GM03348 (cell line): ENCODE results near the gene NACAD.

Source experiments
- DNase-seq: peaks from one replicate; pipeline ENCODE4 v3.0.0; 2012; ENCODE audit warnings: low spot score

NACAD gene

DNA sequence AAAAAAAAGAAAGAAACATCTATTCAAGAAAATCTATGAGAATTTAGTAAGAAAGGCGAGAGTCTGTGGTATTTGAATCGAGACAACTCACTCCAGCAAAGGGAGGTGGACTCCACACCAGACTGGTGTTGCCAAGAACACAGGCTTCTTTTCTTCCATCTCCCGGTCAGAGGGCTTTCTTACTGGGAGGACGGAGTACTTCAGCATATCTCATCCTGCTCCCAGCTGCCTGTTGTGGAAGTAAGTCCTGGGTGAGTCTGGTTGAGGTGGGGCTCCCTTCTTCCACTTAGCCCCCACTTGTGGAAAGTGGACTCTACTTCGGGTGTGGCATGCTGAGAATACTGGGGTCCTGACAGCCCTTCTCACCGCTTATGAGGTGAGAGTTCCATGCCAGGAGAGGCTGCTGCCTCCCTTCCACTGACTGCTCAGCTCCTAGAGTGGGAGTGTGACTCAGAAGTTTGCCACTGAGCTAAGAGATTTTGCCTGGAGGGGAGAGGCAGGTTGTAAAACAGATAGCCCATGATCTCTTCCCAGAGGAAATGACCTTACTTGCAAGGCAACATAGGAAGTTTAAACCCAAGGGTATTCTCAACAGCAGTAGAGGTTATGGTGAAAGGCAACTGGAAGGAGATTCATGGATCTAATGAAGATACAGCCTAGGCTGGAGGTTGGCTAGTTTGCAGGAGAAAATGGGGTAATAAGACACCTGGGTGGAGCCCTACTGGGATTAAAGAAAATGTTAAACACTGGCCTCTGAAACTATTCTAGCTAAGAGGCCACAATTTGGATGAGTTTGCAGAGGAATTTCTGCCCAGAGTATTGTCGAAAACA is 3.5 kb upstream of the NACAD start:
- DNase-seq, result peak; percentile 59

DNA sequence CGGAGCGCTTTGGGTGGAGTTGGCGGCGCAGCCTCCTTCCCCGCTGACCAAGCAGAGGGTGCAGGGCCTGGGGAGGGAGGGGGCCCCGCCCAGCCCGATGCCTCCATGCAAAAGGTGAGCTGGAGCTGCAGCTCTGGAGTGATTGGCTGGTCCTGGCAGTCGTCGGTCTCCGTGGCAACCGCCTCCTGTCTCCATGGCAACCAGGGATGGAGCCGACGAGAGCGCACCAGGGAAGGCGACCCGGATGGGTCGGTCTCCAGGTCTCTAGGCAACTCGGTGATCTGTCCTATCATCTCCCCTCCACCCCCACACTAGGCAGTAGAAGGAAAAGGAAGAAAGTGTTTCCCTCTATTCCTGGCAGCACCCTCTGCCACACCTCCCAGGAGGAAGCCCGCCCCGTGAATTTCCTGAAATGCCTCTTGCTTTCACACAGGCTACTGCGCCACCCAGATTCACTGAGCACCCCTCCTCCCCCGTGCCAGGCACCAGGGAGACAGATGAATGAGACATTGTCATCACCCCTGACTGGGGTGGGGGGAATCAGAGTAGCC is 647 bp upstream of the NACAD start:
- DNase-seq, result peak; percentile 74

DNA sequence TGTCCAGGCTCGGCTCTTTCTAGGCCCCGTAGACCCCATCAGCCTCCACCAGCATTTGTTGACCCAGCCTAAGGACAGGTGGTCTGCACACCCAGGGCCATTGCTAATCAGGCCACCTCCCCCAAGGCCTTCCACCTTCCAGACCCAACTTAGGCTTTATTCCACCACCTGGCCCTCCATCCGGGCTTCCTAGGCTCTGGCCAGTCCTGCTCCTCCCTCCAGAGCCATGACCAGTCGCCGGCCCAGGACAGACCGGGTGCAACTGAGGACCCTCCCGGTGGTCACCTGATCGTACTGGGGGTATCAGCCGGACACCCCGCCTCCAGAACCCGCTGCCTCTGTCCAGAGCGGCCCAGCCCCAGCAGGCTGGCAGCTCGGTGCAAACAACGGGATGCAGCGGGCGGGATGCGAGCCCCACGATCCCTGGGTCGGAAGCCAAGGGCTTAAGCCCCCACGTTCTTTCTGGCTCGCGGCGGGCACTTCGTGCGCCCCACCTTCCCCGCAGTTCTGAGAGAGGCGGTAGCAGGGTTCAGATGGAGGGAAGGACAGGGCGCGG is 545 bp downstream of the NACAD start:
- no peak for DNase-seq

DNA sequence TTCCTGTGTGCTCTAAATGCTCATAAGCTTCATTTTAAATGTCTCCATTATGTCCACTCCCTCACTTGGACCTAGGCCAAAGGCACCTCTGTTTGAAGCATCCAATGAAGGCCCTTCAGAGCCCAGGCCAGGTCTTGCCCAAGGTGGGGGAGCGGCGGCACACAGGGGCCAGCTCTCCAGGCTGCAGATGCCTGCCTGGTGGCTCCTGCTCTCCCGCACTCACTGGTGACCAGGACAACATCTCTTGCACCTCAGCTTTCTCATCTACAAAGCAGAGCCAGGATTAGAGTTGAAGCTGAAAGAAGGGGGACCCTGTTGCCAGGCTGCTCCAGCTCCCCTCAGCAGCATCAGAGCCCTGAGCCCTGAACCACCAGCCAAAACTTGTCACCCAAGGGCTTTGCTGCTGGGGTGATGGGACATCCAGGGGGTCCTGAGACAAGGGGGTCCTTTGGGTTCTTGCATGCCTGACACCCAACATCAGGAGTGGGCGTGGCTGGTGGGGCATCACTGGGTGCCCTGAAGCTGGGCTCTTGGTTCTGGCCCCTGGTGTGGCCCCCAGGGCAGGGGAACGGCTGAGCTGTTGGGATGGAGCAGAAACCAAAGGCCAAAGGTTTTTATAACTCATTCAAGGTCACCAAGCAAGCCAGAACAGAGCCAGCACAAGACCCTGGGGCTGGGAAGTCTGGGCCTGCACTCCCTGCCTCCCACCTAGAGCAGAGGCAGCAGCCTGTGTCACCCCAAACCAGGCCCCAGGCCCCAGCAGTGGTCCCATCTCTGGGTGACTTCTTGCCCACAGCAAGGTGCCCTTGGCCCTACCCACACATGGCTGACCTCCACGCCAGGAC is 1.2 kb downstream of the NACAD start:
- no peak for DNase-seq

DNA sequence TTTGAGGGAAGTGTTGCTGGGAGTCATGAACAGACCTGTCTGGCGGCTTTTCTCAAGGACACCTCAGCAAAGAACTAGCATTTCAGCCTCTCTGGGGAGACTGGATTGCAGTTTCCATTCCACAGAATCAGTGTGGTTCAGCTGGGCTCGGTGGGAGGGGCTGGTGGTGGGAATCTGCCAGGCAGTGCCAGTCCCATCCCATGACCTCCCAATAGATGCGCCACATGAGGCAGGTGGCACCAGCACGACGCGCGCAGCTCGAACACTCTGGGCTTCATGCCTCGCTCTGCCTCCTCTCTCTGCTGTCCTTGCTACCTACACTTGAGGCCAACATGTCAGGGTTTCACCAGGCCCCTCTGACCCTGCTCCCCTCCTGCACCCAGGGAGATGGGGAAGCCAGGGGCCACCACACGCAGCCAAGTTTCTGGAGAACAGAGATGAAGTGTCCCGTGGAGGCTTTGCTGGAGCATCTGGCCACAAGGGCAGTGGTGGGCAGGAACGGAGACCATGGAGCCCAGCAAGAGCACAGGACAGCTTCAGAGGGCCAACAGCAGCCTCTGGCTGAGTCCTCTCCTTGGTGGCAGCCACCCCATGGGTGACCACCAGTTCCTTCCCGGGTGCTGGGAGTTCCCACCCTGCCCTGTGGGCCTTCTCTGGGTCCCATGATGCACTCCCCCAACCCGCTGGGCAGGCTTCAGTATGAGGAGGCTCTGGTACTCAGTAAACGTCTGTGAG is 2.3 kb downstream of the NACAD start:
- DNase-seq, result no peak

DNA sequence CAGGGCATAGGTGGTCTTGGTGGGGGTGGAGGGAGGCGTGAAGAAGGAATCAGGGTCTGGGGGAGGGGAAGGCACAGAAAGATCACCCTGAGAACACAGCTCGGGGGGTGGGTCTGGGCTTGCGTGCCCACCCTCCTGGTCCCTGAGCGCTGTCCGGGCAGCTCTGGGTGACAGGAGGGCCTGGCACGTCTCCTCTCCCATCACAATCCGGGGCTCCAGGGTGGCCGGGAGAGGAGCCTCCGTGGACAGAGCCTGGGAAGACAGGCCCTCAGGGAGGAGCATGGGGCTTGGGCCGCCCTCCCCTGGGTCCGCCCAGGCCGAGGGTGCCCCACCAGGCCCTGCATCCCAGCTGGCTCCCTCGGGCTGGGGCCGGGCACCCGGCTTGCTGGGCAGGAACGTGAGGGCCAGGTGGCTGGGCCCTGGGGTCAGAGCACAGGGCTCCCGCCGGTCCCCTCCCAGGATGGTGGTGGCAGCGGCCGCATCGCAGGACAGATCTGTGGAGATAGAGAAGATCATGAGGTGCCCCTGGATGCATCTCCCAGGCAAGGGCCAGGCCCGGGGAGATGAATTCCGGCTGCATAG is 3.1 kb downstream of the NACAD start:
- DNase-seq, result no peak

DNA sequence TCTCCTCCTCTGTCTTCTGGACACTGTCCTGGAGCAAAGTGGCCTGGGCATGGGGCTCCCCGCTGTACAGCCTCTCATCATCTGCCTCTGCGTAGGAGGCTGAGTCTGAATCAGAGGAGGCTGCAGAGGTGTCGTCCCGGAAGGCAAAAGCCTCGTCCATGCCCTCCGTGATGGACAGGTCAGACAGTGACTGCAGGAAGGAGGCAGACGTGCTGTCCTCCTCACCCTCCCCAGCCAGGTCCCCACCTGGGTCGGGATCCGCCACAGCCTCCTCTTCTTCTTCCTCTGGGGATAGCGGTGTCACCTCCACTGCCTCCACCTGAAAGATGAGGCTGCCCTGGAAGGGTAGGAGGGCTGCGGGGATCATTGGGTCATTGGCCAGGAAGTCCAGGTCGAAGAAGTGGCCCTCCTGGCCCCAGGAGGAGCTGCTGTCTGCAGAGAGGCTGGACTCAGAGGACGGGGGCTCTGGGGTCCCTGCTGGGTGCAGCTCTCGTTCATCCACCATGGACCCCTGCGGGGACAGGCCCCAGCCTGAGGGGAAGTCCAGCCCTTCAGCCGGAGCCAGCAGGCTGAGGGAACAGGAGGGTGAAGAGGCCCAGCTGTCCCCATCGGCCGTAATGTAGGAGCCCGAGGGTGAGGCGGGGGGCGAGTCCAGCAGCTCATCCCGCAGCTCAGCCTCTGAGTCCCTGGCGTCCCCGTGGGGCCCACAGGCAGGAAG is 3.7 kb downstream of the NACAD start:
- no peak for DNase-seq

DNA sequence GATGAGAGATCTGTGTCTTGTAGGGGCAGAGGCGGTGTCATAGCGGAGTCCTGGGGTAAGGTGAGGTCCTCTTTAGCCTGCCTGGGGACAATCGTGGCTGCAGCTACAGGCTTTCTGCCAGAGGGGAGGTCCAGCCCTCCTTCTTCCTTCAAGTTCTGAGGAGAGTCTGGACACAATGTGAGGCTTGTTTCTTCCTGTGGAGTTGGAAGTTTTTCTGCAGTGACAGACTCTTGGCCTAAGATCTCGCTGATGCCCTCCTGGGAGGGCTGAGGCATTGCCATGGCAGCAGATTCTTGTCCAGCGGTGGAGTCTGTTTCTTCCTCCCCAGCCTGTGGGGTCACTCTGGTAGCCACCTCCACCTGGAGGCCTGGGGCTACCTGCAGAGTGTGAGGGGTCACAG is 4.4 kb downstream of the NACAD start:
- DNase-seq, result no peak

DNA sequence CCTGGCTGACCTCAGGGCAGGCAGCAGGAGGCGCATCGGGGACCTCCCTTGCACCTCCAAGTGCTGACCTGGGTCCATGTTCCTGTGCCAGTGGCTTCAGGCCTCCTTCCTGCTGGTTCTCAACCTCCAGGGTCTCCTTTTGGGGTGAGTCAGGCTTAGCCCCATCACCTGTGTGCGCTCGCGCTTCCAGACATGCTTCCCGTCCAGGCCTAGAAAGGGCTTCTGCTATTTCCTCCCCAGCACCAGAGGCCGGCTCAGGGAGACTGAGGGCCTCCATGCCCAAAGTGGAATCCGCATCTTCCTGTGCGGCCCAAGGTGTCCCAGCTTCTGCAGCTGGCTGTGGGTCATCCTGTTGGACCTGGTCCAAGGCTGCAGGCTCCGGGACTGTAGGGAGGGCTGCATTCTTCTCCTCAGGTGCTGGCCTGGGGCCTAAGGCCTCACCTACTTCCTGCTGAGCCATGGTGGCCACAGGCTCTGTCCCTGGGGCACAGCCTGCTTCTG is 5.9 kb downstream of the NACAD start:
- no peak for DNase-seq

DNA sequence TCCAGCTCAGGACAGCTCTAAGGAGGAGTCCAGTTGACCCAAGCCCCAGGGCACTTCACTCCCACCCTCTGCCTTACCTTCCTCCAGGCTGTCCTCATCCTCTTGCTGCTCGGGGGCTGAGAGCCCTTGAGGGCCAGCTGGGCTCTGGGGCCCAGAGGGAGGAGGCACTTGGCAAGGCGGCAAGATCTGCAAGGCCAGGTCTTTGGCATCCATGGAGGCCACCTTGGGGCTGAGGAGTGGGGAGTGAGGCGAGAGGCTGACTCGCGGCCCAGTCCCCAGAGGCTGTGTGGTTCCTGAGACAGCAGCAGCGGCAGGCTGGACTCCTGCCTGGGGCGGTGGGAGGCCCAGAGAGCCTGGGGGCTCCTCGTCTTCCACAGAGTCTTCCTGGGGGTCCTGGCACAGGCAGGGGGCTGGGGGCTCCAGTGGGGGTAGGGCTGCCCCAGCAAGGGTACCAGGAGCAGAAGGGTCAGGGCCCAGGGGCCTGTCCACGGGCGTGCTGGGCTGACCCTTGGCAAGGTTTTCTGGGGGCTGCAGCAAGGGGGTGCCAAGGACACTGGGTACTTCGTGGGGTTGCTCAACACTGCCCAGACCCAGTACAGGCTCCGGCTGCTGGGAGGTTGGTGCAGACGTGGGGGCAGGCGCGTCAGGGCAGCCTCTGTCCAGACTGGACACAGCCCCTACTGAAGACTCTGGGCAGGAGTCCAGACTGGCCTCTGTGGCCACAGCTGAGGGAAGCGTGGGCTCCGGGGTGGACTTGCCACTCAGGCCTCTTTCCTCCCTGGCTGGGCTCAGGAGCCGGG is 6.5 kb downstream of the NACAD start:
- DNase-seq, result no peak

DNA sequence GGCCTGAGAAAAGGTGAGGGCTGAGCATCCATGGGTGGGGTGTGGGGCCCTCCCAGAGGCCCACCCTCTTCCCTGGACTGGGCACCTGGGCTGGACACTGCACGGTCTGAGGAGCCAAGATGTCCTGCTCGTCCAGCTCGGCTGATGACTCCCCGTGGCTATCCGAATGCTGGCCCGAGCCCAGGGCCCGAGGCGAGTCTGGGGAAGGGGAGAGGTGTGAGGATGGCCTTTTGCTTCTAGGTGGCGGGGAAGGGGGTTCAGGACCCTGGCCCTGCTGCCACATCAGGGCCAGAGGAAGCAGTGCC is 7.1 kb downstream of the NACAD start:
- DNase-seq, result no peak

DNA sequence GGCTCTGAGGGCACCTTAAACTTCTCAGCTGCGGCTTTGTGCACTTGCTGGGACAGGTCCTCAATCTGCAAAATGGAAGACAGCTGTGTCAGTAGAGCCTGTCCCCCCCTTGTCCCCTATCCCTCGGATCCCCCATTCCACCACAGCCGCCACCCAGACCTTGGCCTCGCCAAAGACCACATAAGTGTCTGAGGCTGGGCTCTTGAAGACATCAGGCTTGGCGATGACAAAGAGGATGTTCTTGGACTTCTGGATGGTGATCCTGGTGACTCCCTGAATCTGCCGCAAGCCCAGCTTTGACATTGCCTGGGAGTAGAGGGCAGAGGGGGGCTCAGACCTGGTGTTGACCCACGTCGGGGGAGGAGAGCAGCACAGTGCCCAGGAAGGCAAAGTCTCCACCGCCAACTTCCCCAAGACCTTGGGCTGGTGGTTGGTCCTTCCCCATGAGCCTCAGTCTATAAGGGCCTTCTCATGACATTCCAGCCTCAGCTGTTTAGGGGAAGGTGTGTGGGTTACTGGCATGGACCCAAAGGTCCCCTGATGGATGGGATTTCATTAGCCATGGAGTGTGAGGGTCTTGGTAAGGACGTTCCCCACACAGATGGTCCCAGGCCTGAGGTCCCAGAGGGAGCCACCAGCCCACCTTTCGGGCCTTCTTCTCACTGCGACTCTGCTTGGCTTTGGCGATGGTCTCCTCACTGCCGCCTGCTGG is 7.7 kb downstream of the NACAD start:
- DNase-seq, result no peak

DNA sequence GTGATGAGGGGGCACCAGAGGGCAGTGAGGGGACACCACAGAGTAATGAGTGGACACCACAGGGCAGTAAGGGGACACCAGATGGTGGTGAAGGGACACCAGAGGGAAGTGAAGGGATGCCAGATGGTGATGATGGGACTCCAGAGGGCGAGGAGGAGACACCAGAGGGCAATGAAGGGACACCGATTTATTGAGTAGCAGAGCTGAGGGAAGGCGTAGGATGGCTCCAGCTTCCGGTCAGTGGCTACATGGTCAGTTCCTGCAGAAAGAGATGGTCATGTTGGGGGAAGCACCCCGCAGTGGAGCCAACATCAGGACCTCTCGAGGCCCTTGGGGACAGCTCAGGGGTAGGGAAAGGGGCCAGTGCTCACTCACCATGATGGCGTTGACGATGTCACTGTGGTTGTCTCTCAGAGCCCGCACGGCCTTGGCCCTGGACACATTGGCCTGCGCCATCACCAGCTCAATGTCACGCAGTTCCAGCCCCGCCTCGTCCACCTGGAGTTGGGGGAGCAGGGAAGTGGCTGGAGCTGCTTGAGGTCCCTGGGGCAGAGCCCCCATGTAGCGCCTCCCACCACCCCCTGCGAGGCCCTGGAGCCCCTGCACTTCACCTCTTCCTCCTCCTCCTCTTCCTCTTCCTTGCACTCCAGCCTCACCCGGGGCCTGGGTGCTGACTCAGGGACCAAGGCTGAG is 8.4 kb downstream of the NACAD start:
- no peak for DNase-seq

DNA sequence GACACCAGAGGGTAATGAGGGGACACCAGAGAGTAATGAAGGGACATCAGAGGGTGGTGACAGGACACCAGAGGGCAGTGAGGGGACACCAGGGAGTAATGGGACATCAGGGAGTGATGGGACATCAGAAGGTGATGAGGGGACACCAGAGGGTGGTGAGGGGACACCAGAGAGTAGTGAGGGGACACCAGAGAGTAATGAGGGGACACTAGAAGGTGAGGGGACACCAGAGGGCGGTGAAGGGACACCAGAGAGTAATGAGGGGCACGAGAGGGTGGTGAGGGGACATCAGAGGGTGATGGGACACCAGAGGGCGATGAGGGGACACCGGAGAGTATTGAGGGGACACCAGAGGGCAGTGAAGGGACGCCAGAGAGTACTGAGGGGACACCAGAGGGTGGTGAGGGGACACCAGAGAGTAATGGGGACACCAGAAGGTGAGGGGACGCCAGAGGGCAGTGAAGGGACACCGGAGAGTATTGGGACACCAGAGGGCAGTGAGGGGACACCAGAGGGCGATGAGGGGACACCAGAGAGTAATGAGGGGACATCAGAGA is 10.6 kb downstream of the NACAD start:
- no peak for DNase-seq

DNA sequence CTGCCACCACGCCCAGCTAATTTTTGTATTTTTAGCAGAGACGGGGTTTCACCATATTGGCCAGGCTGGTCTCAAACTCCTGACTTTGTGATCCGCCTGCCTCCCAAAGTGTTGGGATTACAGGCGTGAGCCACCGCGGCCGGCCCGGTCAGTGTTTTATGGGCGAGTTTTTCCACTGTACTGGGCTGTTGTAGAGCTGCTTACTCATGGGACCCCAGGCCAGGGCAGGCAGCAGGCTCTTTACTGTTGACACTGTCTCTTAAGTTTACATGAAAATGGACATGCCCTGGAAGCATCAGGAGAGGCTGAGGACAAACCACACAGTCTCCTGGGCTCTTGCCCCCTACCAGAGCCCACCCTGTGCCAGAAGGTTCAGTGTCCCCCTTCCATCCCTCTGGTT is 11.2 kb downstream of the NACAD start:
- no peak for DNase-seq

DNA sequence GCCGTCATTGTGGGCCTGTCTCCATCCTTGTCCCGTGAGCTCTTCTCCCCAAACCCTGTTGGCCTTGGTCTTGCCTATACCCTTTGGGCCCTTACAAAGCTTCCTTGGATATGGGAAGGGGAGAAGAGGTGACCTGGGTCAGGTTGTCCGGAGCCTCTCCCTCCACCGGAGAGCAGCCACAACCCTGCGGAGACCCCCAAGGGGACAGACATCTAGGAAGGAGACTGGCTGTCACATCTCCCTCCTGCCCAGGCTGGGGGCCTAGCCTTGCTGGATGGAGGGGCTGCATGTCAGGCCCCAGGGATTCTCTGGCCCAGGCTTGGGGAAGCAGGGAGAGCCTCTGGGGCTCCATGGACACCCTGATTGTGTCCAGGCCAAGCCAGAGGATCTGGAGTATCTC is 11.8 kb downstream of the NACAD start:
- DNase-seq, result no peak

DNA sequence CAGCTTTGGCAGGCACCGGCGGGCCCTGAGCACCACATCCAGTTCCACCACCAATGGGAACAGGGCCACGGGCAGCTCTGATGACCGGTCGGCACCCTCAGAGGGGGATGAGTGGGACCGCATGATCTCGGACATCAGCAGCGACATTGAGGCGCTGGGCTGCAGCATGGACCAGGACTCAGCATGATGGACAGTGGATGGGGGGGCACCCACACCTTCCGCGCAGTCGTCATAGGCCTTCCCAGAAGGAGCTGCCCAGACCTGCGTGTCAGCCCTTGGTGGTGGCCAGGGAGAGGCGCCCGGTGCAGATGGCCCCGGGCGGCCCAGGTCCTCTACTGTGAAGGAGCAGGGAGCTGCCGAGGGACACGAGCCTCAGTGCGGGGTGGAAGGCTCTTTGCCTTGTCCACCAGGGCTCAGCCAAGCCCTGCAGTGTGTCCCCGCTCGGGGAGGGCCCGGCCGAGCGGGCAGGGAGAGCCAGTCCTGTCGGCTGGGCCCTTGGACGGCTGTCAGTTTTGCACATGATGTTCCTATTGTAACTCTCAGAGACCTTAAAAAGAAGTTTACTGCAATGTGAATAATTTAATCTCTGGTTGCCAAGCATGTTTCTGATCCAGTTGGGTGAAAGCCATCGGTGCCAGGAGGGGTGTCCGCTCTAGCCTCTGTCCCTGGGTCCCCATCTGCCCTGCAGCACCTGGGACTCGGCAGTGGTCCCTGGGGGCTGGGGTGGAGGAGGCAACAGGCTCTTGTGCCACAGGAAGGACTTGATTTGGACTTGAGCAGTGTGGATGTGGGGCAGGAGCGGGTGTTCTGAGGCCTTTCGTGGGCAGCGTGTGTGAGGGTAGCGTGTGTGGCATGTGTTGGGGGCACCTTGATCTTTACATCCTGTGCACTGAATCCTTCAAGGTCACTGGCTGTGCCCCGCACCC is 12.6 kb downstream of the NACAD start:
- DNase-seq, result no peak

DNA sequence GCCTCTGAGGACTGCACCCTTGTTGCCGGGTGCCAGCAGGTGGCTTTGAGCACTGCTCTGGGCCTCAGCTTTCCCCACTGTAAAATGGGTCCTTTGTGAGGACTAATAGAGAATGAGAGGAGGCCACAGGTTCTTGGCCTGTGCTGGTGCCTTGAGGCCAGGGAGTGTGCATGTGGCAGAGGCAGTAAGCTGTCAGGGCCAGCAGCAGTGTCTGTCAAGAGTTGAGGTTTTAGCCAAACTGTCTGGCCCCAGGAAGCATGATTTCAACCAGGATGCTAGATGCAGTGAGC is 13.5 kb downstream of the NACAD start:
- DNase-seq, result no peak
